ENCODE data around the gene GRB10. TPM values are rescaled to one million over a fixed set of nuclear protein-coding genes. Genes with fewer than 3 reads are reported as not detected.
A peak's percentile ranks its signal among the peaks of the same experiment; 100 is the strongest.

GRB10 gene
- total and polyA plus RNA-seq, 2 experiments from 2014 or later, result 35.0 to 154 TPM

- H4K20me1 ChIP-seq (replicated peaks; ENCODE audit: insufficient read depth), result peaks cover 71% of the 10 kb centered on the region
- no peaks in the 10 kb centered on the region for H3K9me2 ChIP-seq (ENCODE audit: insufficient read depth)
- H3K79me2 ChIP-seq (replicated peaks; ENCODE audit: insufficient read depth), result peaks cover 100% of the 10 kb centered on the region
- H3K4me3 ChIP-seq, result no peak overlapping the region
- ATAC-seq, result peak; percentile 48; the same call in 2 of the 3 replicates
- H3K27ac ChIP-seq (ENCODE audit: low read depth), result peak overlapping the region; percentile 21; the same call in 1 of the 2 replicates
- no peak overlapping the region for H3K4me2 ChIP-seq
- peaks cover 7% of the 10 kb centered on the region for H3K27me3 Mint-ChIP-seq (ENCODE audit: insufficient read depth, low read depth, poor library complexity)
- no peak overlapping the region for H3K27ac Mint-ChIP-seq
- peaks cover 31% of the 10 kb centered on the region for H3K4me1 ChIP-seq (ENCODE audit: insufficient read depth)
- no peaks in the 10 kb centered on the region for H3F3A ChIP-seq (replicated peaks; ENCODE audit: low read depth)
- H3K4me3 Mint-ChIP-seq, result no peak overlapping the region
- no peaks in the 10 kb centered on the region; the same call in 2 of the 3 replicates for H3K9me3 Mint-ChIP-seq
- peaks cover 17% of the 10 kb centered on the region for H3K36me3 Mint-ChIP-seq (ENCODE audit: low read depth)
- H3K4me1 Mint-ChIP-seq, result peaks cover 34% of the 10 kb centered on the region
- H3K36me3 ChIP-seq (ENCODE audit: insufficient read depth), result no peaks in the 10 kb centered on the region
- H2AFZ ChIP-seq, result no peak overlapping the region
- peak; percentile 39 for DNase-seq (ENCODE audit: low spot score)
- TF ChIP-seq REST (IDR thresholded peaks at IDR 0.05; ENCODE audit: unreplicated experiment), result no peak
- no peak for TF ChIP-seq CREB1 (CRISPR knock-in tag; IDR thresholded peaks at IDR 0.05; ENCODE audit: low read depth)
- TF ChIP-seq STAT1 (IDR thresholded peaks at IDR 0.05; ENCODE audit: unreplicated experiment), result no peak
- TF ChIP-seq NANOG (IDR thresholded peaks at IDR 0.05; ENCODE audit: borderline replicate concordance), result no peak
- TF ChIP-seq ZNF331 (CRISPR knock-in tag; IDR thresholded peaks at IDR 0.05; ENCODE audit: low read depth), result no peak
- no peak for TF ChIP-seq ZNF462 (CRISPR knock-in tag; IDR thresholded peaks at IDR 0.05)
- TF ChIP-seq JUNB (IDR thresholded peaks at IDR 0.05; ENCODE audit: unreplicated experiment), result no peak
- no peak for TF ChIP-seq ZNF114 (CRISPR knock-in tag; IDR thresholded peaks at IDR 0.05)
- no peak for TF ChIP-seq EZH2 (IDR thresholded peaks at IDR 0.05; ENCODE audit: low read depth, unreplicated experiment)
- no peak for TF ChIP-seq ETS1 (IDR thresholded peaks at IDR 0.05)
- no peak for TF ChIP-seq CTCF (conservative IDR thresholded peaks at IDR 0.05; ENCODE audit: low read depth in 2 of 2)
- TF ChIP-seq EZH2phosphoT487 (IDR thresholded peaks at IDR 0.05; ENCODE audit: unreplicated experiment), result no peak
- TF ChIP-seq POLR2AphosphoS5 (IDR thresholded peaks at IDR 0.05; ENCODE audit: low read depth), result no peak
- H3K27me3 ChIP-seq (ENCODE audit: insufficient read depth), result no peaks in the 10 kb centered on the region
These were observed 42.8 kb downstream of the GRB10 start for GRCh38 chr7:50739744-50740435.

All from GM23338 (cell line).